Measurements from ENCODE around the gene GNAI1.

GRCh38 chr7:80247891-80248290 lies 113.3 kb downstream of the GNAI1 start:
- TF ChIP-seq CTCF (conservative IDR thresholded peaks at IDR 0.05) = no peak
- TF ChIP-seq ZFX (IDR thresholded peaks at IDR 0.05) = no peak
